Activated naive CD4-positive, alpha-beta T cell treated with anti-CD3 and anti-CD28 coated beads, Interleukin-2, amount 50 U/mL, for 72 hours (primary cell): ENCODE measurements around the gene AP1S3. TPM values are rescaled to one million over a fixed set of nuclear protein-coding genes. Genes with fewer than 3 reads are reported as not detected.
"Not testable (repeated sequence)": the region's sequence is repeated elsewhere in the genome, so short reads cannot be mapped to it uniquely, and the experiment has no call there.

Experiments
- ATAC-seq, 2 donors: fragments of 150-1000 bp; cut with Tn5 transposase; 2 replicates each; pipeline ENCODE4 v1.10.0; 2021; ENCODE audit warnings: mild to moderate bottlenecking in 2 of 2, moderate library complexity in 2 of 2
- DNase-seq, 2 donors: peaks; one replicate each; pipeline ENCODE4 v3.0.0; 2021 to 2022; ENCODE audit warnings: low spot score in 2 of 2
- H3K27ac Mint-ChIP-seq, 2 donors: one replicate each; pipeline ENCODE4 v1.8.0; 2022; ENCODE audit warnings: mild to moderate bottlenecking in 2 of 2, mixed read lengths in 2 of 2
- H3K36me3 Mint-ChIP-seq, 2 donors: one replicate each; pipeline ENCODE4 v1.8.0; 2022; ENCODE audit warnings: mixed read lengths in 2 of 2
- H3K9me3 Mint-ChIP-seq, 2 donors: one replicate each; pipeline ENCODE4 v1.8.0; 2022; ENCODE audit warnings: mixed read lengths in 2 of 2
- total RNA-seq, 2 donors: library from RNA; stranded (reverse); gene quantifications; one replicate each; pipeline ENCODE4 v1.2.3, GENCODE V29; 2022

Gene AP1S3
- total RNA-seq, result 1 to 10 TPM; 1.8 to 7.6 TPM

- Mint-ChIP-seq H3K36me3 (no peaks in the 10 kb centered on the region), H3K27ac (peak within 1 kb of the TSS in 1 of 2 donors; percentile 66), H3K9me3 (no peaks in the 10 kb centered on the region)
- peak; percentile 64 to 73 for DNase-seq
- ATAC-seq, result peak; percentile 93 to 95
These were observed at the start of gene AP1S3 for GRCh38 chr2:223837287-223838061. Gene AP1S3, minus strand, starts transcription at chr2:223837582. Its CDS starts 132 bp downstream, at chr2:223837450.

DNA sequence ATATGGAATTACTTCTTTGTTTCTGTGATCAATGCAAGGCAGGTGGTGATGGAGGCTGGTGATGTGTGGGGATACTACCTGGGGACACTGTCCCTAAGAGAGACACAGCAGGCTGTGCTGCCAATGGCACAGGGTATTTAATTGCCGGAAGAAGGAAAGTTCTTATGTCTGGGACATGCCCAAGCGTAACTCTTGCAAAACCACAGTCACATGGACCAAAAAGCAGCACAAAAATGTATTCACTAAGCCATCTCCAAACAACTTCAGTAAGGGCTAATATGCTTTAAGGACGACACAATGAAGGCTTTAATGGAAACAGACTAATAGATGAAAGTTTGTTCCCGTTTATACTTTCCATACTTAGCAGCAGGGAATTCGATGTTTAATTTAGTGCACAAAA is 49.7 kb upstream of the AP1S3 start:
- Mint-ChIP-seq H3K27ac (peak overlapping the region in 1 of 2 donors; percentile 21), H3K9me3 (peaks cover 0 to 8% of the 10 kb centered on the region in 2 donors), H3K36me3 (peaks cover 0 to 34% of the 10 kb centered on the region in 2 donors)
- ATAC-seq (no peak), DNase-seq (no peak)

DNA sequence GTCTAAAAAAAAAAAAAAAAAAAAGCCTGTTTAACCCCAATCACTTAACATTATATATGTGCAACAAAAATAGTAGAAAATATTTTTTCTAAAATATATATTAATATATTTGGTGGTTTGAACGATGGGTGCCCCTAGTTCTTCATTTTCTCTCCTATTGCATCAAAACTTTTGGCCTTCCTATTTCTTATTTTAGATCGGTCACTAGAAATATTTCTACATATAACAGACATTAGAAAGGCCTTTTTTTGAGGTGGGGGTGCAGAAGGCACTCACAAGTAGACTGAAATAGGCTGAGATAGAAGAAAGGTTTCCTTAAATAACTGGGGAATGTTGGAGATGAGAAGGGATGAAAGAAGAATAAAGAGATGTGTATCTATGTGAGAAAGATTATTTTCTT is 49.3 kb upstream of the AP1S3 start:
- no peak for DNase-seq
- Mint-ChIP-seq H3K36me3 (peaks cover 0 to 37% of the 10 kb centered on the region in 2 donors), H3K9me3 (peaks cover 0 to 8% of the 10 kb centered on the region in 2 donors), H3K27ac (peak overlapping the region in 1 of 2 donors; percentile 21)
- ATAC-seq, result no peak

GRCh38 chr2:223884399-223884798 is 47.0 kb upstream of the AP1S3 start:
- H3K36me3 Mint-ChIP-seq, result peaks cover 7 to 28% of the 10 kb centered on the region in 2 donors
- DNase-seq (no peak), ATAC-seq (peak; percentile 7 to 66)
- H3K9me3 Mint-ChIP-seq, result peaks cover 0 to 4% of the 10 kb centered on the region in 2 donors
- H3K27ac Mint-ChIP-seq, result no peak overlapping the region

DNA sequence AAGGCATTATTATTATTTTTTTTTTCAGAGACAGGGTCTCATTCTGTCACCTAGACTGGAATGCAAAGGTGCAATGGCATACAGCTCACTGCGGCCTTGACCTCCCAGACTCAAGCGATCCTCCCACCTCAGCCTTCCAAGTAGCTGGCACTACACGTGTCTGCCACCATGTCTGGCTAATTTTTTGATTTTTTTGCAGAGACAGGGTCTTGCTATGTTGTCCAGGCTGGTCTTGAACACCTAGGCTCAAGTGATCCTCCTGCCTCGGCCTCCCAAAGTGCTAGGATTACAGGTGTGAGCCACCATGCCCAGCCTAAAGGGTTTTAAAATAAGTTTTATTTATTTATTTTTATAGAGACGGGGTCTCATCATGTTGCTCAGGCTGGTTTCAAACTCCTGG is 45.3 kb upstream of the AP1S3 start:
- DNase-seq, result no peak
- peaks cover 10 to 29% of the 10 kb centered on the region in 2 donors for H3K36me3 Mint-ChIP-seq
- no peak overlapping the region for H3K27ac Mint-ChIP-seq
- ATAC-seq, result no peak
- no peaks in the 10 kb centered on the region for H3K9me3 Mint-ChIP-seq

GRCh38 chr2:223880796-223881195 is 43.4 kb upstream of the AP1S3 start:
- Mint-ChIP-seq H3K27ac (no peak overlapping the region), H3K36me3 (peaks cover 15 to 33% of the 10 kb centered on the region in 2 donors), H3K9me3 (no peaks in the 10 kb centered on the region)
- no peak for DNase-seq
- no peak for ATAC-seq

GRCh38 chr2:223877721-223878410 is 40.5 kb upstream of the AP1S3 start:
- no peaks in the 10 kb centered on the region for H3K9me3 Mint-ChIP-seq
- H3K27ac Mint-ChIP-seq, result no peak overlapping the region
- ATAC-seq, result no peak
- H3K36me3 Mint-ChIP-seq, result peaks cover 15 to 36% of the 10 kb centered on the region in 2 donors
- no peak for DNase-seq

DNA sequence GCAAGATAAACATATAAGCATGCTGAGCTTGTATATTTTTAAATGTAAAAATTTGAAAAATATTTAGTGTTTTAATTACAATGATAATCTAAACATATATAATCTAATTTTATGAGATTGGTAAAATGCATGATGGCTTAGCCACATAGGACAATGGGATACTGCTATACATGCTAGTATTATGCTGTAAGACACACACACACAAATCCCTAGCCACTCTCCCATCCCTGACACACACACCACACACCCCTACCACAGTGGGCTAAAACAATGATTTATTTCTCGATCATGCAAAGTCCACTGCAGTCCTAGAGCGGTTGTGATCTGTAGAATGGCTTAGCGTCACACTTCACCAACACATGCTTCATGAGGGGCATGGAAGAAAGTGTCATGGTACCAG is 36.3 kb upstream of the AP1S3 start:
- Mint-ChIP-seq H3K36me3 (peaks cover 7 to 29% of the 10 kb centered on the region in 2 donors), H3K9me3 (no peaks in the 10 kb centered on the region), H3K27ac (no peak overlapping the region)
- DNase-seq (no peak), ATAC-seq (no peak)

- not testable (repeated sequence) for DNase-seq, ATAC-seq, H3K27ac Mint-ChIP-seq, H3K9me3 Mint-ChIP-seq
- H3K36me3 Mint-ChIP-seq, result peaks cover 6 to 21% of the 10 kb centered on the region in 2 donors
These were observed 35.4 kb upstream of the AP1S3 start for GRCh38 chr2:223872772-223873171.

DNA sequence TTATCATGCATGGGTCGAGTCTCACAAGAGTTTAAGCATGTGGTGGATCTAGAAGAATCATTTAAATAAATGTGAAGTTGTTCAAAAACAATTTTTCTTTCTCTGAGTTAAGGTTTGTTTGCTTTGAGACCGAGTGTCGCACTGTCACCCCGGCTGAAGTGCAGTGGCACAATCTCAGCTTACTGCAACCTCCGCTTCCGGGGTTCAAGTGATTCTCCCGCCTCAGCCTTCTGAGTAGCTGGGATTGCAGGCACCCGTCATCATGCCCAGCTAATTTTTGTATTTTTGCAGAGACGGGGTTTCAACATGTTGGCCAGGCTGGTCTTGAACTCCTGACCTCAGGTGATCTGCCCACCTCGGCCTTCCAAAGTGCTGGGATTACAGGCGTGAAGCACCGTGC is 34.3 kb upstream of the AP1S3 start:
- ATAC-seq, H3K27ac Mint-ChIP-seq, H3K9me3 Mint-ChIP-seq, DNase-seq: not testable (repeated sequence)
- H3K36me3 Mint-ChIP-seq, result peaks cover 0 to 15% of the 10 kb centered on the region in 2 donors

DNA sequence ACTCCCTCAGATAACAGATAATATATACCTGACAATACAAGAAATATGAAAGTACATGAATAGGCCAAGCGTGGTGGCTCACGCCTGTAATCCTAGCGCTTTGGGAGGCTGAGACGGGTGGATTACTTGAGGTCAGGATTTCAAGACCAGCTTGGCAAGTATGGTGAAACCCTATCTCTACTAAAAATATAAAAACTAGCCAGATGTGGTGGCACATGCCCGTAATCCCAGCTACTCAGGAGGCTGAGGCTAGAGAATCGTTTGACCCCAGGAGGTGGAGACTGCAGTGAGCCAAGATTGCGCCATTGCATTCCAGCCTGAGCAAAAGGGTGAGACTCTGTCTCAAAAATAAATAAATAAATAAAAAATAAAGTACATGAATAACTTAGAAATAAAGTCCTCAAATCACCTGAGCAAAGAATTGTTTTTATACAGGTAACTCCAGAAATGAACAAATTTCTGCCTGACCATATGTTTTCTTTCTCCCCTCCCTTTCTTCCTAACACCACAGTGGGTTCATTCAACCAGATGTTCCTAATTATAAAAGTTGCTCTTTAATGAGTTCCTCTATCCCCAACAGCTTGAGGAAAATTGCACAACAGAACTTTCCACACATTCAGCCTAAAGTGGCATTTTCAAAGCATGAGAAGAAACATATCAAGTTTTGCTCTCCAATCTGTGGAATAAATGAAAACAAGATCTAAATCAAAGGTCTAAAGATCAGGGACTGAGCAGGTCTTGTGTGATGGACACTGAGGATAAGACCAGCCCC is 33.6 kb upstream of the AP1S3 start:
- H3K36me3 Mint-ChIP-seq, result peaks cover 0 to 15% of the 10 kb centered on the region in 2 donors
- ATAC-seq, result no peak
- DNase-seq, result no peak
- H3K27ac Mint-ChIP-seq, result peak overlapping the region in 1 of 2 donors; percentile 66
- H3K9me3 Mint-ChIP-seq, result no peaks in the 10 kb centered on the region

GRCh38 chr2:223868005-223868404 is 30.6 kb upstream of the AP1S3 start:
- DNase-seq (no peak), ATAC-seq (no peak)
- Mint-ChIP-seq H3K36me3 (peaks cover 0 to 8% of the 10 kb centered on the region in 2 donors), H3K27ac (no peak overlapping the region), H3K9me3 (no peaks in the 10 kb centered on the region)

- H3K36me3 Mint-ChIP-seq, result no peaks in the 10 kb centered on the region
- peak; percentile 46 to 47 for ATAC-seq
- no peak for DNase-seq
- H3K9me3 Mint-ChIP-seq, result no peaks in the 10 kb centered on the region
- H3K27ac Mint-ChIP-seq, result peak overlapping the region in 1 of 2 donors; percentile 91
These were observed 28.6 kb upstream of the AP1S3 start for GRCh38 chr2:223865907-223866508.

DNA sequence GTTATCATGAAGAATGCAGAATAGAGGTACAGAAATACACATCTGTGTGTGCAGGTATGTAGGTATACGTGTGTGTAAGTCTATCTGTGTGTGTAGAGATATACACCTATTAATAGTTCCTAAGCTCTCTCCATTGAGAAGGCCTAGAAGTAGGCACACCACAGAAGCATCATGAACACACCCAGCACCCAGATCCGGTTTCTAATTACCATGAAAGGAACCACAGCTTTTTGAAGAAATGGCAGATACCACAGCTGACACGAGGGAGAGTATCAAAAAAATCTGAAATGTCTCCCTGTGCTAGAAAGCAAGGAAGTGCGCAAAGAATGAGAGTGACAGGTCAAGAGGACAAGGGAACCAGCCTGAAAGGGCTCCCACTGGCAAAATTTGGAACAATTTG is 27.7 kb upstream of the AP1S3 start:
- ATAC-seq (peak; percentile 22 to 33), DNase-seq (no peak)
- Mint-ChIP-seq H3K36me3 (no peaks in the 10 kb centered on the region), H3K9me3 (no peaks in the 10 kb centered on the region), H3K27ac (peak overlapping the region; percentile 5 to 9)

DNA sequence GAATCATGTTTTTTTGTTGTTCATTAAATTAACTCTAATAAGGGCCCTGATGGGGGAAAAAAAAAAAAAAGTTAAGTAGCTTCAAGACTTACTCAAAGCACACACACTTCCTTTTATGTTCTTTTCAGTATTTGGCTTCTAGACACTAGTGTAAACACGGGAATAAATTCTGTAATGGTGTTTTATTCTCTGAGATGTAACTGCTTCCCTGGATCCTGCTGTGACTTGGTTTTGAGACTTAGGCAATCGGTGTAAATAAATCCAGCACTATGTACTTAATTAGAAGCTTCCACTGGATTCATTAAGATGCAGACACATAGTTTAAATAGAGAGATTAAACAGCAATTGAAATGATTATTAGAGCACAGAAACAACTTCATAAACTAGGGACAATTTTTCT is 26.1 kb upstream of the AP1S3 start:
- no peak for ATAC-seq
- H3K9me3 Mint-ChIP-seq, result no peaks in the 10 kb centered on the region
- no peak overlapping the region for H3K27ac Mint-ChIP-seq
- H3K36me3 Mint-ChIP-seq, result no peaks in the 10 kb centered on the region
- no peak for DNase-seq
